Upper lobe of left lung (tissue), 4 donors: ENCODE measurements around the gene GLTP.

ENCODE experiments used
- EP300 ChIP-seq, 4 donors: sonication (generic); formaldehyde crosslinking; IDR thresholded peaks; one replicate each; pipeline ENCODE4 v1.5.1; 2017; ENCODE audit warnings: antibody characterized with exemption in 4 of 4, control low read depth in 2 of 4
- POLR2AphosphoS5 ChIP-seq, 2 donors: sonication (generic); formaldehyde crosslinking; IDR thresholded peaks; one replicate each; pipeline ENCODE4 v1.5.1; 2017; ENCODE audit warnings: antibody characterized with exemption in 2 of 2
- TF ChIP-seq, protein P1 (sequence below), 6 experiments: fragments of 450-650 bp in 4 of 6; fragments of 200-600 bp in 2 of 6; sonication (generic) in 2 of 6; IDR thresholded peaks; one replicate each; pipeline ENCODE4 v1.5.1; 2016 to 2019; ENCODE audit warnings: antibody characterized with exemption in 6 of 6

DNA sequence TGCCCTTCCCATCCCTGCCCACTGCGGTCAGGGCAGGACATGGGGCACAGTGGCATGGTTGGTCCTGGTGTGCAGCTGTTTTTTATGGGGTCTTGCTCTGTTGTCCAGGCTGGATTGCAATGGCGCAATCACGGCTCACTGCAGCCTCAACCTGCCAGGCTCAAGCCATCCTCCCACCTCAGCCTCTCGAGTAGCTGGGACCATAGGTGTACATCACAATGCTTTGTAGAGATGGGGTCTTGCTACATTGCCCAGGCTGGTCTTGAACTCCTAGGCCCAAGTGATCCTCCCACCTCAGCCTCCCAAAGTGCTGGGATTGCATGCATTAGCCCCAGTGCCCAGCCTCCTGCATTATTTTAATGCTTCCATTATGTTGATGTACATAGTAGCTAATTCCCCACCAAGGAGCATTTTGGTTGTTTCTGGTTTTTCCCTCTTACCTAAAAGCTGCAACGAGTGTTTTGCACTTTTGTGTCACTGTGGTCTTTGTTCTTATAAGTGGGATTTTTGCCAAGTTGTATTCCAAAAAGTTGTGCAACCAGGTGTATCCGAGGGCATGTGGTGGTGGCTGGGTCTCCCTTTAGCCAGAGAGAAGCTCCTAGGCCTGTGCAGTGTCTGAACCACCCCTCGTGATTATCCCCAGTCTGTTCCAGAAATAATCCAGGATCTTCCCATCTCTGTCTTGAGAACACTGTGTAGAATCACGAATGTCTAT, 30.1 kb upstream of the GLTP start:
- TF ChIP-seq, protein P1, sequence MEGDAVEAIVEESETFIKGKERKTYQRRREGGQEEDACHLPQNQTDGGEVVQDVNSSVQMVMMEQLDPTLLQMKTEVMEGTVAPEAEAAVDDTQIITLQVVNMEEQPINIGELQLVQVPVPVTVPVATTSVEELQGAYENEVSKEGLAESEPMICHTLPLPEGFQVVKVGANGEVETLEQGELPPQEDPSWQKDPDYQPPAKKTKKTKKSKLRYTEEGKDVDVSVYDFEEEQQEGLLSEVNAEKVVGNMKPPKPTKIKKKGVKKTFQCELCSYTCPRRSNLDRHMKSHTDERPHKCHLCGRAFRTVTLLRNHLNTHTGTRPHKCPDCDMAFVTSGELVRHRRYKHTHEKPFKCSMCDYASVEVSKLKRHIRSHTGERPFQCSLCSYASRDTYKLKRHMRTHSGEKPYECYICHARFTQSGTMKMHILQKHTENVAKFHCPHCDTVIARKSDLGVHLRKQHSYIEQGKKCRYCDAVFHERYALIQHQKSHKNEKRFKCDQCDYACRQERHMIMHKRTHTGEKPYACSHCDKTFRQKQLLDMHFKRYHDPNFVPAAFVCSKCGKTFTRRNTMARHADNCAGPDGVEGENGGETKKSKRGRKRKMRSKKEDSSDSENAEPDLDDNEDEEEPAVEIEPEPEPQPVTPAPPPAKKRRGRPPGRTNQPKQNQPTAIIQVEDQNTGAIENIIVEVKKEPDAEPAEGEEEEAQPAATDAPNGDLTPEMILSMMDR (IDR thresholded peaks at IDR 0.05): no peak
- no peak for TF ChIP-seq POLR2AphosphoS5 (IDR thresholded peaks at IDR 0.05)
- TF ChIP-seq EP300 (IDR thresholded peaks at IDR 0.05): no peak
